8988T (cell line): Measurements from ENCODE around the gene FOXF1.
A peak's percentile ranks its signal among the peaks of the same experiment; 100 is the strongest.

Source experiments
- DNase-seq: peaks from one replicate; pipeline ENCODE4 v3.0.0; 2011

The FOXF1 gene

DNA sequence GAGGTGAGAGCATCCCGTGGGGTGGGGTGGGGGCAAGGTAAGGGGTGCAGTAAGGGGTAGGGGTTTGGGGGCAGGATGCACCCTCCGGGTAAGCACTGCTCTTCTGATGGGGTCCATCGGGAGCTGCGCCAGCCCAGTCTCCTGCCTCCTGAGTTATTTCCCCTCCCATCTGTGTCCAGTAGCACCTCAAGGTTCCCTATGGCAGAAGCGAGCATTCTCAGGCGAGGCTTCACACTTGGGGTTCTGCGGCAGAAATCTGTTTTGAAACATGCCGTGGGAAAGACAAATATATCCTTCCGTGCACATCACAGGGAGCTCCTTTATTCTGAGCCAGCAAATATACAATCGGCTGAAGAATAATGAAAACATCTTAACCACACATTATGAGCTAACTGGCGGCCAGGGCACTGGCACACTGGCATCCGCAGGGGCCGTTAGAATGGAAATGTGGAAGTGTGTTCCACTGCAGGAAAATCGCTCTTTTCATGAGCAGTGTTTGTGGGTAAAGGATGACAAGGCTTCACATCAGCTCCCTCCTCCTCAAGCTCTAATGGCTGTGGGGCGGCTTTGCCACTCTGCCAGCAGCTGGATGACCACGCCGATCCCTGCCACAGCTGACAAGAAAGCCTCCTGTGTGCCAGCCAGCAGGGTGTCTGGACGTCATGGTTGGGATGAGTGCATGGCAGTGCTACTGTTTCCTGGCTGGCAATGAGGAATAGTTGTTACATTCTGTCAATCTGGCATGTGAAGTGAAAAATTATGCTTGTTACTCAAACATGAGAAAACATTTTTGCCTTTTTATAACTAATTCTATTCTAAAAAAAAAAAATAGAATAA, 24.7 kb downstream of the FOXF1 start:
- no peak for DNase-seq

DNA sequence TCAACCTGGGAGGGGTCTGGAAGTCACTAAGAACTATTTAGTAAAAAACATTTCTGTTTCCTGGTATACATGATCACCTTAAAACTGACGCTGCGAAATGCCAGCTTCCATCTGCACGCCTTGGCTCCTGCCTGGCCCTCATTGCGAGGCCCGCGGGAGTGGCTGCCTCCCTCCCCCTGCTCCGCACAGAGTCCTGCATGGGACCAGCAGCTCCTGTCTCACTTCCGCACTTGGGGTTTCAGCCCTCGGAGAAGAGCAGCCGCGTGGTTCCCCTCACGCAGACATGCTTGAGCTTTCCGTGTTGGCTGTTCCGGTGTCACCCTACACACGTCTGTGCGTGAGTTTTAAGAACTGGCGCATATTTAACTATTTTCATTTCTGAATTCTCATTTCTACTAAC, 26.3 kb downstream of the FOXF1 start:
- no peak for DNase-seq

DNA sequence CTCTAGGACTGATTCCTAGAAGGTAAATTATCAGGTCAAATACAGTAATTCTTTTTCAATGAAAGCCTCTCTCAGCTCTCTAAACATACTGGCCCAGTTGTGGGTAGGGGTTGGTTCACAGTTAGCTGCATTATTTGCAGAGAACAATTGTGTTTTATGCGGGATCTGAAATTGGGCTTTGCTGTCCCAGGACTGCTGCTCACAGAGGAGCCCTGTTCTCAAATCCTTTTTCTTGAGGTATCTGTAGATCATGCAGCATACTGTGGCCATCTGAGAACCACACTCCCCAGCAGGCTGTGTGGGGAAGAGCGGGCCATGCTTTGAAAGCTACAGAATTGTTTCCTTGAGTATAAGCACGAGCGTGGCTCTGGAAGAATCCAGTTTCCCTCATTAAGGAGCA, 27.2 kb downstream of the FOXF1 start:
- no peak for DNase-seq

DNA sequence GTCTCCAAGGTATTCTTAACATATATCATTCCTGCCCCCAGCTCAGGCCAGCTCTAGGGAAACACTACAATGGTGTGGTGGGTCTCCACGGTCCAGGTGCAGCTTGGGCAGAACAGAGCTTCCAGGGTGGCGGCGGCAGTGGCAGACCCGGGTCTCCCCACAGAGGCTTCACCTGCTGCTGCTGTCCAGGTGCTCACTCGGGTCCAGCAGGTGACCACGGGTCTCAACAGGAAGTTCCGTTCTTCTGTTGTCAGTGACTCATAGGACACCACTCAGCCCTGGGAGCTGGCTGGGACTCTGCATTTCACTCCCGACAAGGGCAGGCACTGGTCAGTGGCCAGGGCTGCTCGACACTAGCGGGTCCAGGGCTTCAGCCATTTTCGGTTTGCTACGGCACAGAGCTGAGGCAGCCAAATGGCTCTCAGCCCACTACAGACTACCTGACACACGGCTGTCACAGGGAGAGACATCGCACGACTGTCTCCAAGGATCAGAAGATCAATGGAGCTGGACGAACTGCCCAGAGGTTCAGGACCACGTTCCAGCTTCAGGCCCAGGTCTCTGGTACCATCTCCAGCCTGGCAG, 28.0 kb downstream of the FOXF1 start:
- DNase-seq = no peak

DNA sequence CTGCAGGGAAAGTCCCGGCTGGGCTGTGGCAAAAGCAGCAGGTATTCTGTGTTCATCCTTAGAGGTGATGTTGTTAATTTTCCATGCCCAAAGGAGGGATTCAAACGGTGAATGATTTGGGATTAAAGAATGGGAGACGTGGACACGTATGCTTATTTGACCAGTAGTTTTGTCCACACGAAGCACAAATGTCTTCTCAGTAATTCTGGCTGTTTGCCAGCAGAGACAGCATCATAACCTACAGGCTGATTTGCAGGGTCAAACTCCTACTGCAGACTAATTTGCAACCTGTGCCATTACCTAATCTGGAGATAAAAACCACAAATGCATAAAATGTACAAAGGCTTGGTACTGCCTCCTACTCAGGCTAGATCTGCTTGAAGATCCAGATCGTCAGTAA, 30.6 kb downstream of the FOXF1 start:
- no peak for DNase-seq

DNA sequence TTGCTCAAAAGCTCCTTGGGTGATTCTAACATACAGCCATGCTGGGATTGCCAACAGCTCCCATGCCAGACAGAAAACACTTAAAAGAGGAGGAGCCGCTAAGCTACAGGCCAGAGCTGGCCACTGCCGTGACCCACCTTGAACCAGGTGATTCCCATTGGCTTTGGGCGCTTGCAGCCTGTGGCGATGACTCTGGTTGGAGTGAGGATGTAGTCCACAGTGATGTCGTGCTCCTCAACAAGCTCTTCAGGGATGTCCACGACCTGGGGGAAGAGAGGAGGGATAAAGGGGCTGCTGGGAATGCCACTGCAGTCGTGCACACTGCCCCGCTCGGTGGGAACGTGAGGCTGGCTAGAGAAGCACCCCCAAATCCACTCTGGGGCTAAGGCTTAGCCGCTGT, 31.2 kb downstream of the FOXF1 start:
- no peak for DNase-seq

DNA sequence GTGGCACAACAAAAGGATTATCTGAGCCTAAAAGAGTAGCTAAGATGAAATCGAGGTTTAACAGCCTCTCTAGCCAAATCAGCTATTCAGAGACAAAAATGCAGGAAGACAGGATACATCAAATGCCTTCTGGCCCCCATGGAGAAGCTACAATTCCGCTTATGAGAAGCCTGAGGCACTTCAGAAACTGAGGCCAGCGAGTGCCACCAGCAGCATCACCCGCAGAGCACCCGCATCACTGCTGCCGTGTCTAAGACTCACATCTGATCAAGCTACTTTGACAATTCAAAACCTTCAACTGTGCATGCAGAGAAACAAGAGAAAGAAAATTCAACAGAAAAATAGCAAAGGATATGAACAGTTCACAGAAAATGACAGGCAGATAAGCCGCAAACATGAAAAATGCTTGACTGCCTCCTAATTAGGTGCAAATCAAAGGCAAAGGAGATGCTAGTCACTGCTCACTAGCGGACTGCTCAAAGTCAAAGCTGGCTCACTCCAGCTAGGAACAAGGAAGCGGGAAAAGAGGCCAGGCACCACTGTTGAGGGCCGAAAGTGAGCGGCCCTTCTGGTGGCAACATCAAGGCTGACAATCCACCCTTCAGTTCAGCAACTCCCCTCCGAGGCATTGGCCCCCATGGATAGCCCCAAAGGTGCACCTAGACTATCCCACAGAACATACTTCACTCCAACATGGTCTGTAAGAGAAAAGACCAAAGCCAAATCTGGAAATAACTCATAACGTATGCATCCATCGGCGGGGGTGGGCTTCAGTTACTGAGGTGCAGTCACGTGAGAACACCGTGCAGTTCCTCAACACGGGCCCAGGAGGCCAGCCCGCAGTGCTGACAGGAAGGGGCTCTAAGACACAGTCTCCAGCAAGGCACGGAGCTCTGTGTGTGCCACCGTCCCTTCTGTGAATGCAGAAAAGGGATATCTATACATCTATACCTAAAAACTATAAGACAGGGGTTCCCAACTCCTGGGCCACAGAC, 32.7 kb downstream of the FOXF1 start:
- DNase-seq = no peak

DNA sequence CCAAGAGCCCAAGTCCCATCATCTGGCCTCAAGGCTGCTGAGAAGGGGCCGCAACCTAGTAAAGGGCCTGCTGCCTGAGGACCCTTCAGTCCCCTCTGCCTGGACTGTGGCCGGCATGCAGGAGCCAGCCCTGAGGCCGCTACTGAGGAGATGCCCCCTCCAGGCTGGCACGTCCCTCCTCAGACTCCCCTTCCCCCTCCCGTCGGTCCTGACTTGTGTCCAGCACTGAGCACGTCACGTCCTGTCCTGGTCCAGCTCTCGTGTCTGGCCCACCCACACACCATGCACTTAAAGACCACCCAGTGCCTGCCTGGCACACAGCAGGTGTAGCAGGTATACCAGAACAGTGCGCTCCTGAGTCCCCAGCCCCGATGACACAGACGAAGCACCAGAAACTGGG, 35.2 kb downstream of the FOXF1 start:
- no peak for DNase-seq

DNA sequence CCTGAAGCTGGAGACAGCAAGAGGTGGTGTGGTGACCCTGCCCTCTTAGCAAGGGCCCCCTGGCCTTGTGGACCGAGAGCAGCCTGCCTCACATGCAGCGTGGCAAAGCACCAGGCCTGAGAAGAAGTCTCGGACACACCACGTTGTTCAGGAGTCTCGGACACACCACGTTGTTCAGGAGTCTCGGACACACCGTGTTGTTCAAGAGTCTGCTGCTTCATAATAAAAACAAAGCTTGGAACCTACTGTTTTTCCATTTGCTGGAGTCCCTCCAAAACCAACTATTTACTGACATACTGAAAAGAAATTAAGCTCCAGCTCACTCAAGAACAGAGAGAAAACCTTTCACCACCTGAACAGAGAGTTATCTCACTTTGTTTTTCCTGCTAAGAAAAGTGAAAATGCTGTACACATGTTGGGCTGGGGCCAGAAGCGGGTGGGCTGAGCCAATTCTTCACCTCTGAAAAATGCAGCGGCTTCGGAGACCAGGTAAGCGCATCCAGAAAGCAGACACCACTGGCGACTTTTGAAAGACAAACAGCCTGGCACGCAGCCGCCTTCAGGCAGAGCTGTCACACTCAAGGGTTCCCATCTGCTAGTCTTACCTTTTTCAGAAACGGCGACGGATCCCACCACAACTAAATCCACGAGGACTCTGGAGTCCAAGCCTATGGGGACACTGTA, 35.8 kb downstream of the FOXF1 start:
- no peak for DNase-seq

DNA sequence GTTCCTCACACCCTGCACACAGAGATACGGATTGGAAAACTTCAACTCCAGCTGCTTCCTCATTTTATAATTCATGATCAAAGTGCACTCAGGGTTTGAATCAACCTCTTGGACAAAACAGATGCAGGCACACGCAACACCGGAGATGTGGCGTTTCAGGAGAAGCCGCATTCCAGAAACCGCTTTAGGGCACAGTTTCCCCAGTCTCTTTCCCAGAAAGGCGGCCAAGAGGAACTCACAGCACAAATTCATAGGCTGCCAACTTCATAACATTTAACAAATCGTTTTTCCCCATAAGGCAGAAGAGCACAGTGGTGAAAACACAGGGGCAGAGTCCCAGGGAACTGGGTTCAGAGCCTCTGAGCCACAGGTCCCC, 36.3 kb downstream of the FOXF1 start:
- DNase-seq = no peak

DNA sequence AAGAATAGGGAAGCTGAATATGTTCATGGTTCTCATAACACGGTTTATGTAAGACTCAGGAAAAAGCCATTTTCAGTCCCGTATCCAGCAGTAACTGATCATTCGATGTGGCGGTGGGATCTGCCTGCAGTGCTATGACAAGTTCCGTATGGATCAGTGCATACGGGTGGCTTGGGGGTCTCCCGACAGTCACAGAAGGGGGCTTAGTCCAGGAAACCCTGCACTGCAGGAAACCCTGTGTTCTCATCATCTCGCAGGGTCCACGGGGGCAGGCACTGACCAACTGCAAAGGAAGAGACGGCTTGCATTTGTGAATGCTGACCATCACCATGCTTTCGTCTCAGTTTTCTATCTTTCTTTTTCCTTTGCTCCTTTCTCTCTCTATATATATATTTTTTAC, 37.0 kb downstream of the FOXF1 start:
- no peak for DNase-seq

DNA sequence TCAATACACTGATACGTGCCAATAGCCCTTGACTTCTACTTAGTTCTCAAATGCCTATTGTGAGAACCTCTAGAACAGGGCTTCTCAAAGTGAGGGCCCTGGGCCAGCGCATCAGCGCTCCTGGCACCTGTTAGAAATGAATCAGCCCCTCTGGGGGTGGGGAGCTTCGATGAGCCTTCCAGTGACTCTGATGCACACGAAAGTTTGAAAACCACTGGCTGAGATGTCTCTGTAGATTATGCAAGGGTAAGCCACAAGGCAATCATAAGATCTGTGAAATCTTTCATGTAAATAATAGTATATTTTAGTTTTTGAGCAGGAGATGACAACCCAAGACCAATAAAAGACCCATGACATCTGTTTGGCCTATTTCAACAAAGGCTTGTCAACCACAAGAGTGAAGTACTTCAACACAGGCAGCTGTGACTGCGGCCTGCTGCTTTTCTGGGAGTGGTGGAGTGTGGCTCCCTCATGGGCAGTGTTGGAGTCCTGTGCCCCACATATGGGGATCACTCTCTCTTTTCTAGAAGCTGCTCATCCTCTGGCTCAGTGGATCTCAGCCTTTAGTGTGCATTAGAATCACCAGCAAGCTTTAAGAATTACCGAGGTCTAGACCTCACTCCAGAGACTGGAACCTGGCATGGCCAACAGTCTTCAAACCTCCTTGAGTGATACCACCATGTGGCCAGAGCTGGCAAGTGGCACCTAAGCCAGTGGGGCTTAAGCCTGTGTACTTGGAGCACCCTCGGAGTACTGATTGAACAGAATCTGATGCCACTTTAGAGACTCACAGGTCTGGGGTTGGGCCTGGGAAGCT, 39.0 kb downstream of the FOXF1 start:
- no peak for DNase-seq

DNA sequence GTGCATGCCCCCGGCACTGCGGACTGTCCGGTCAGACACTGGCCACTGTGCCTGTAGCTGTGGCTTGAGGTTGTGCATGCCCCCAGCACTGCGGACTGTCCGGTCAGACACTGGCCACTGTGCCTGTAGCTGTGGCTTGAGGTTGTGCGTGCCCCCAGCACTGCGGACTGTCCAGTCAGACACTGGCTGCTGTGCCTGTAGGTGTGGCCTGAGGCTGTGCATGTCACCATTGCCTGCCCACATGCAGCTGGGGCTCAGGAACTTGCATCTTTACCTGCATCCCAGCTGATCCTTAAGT, 39.5 kb downstream of the FOXF1 start:
- DNase-seq = no peak

DNA sequence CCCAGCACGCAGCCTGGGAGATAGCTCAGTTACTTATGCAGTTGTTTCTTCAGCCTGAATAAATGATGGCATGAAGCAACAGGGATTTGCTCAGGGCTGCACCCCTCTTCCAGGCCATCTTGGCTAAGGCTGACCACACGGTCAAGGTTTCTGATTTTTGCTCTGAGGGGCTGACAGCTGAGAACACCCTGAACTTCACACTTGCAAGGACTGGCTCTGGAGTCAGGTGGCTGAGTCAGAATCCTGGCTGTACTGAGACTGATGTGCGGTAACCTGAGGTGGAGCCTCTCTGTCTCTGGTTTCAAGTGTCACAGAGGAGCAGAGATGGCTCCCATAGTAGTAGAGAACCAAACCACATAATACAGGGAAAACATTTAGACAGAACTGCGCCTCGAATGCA, 40.0 kb downstream of the FOXF1 start:
- no peak for DNase-seq

DNA sequence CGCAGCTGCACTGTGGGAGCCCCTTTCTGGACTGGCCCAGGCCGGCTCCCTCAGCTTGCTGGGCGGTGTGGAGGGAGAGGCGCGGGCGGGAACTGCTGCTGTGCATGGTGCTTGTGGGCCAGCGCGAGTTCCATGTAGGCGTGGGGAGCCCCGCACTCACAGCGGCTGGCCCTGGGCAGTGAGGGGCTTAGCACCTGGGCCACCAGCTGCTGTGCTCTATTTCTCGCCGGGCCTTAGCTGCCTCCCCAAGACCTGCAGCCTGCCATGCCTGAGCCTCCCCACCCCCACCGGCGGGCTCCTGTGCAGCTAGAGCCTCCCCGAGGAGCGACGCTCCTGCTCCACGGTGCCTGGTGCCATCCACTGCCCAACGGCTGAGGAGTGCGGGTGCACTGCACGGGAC, 43.0 kb downstream of the FOXF1 start:
- no peak for DNase-seq

DNA sequence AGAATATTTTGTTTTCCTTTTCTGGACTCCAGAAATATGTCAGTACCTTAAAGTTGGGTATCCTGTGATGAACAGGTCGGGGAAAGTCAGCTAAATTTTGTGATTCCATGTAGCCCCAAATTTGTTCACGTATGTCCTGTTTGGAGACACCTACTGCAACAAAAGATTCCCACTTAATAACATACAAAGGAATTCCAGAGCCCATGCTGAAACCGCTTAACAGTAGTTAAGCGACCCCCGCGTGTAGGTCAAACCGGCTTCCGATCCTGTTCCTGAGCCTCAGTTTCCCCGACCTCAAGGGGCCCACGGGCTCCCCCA, 44.2 kb downstream of the FOXF1 start:
- no peak for DNase-seq

DNA sequence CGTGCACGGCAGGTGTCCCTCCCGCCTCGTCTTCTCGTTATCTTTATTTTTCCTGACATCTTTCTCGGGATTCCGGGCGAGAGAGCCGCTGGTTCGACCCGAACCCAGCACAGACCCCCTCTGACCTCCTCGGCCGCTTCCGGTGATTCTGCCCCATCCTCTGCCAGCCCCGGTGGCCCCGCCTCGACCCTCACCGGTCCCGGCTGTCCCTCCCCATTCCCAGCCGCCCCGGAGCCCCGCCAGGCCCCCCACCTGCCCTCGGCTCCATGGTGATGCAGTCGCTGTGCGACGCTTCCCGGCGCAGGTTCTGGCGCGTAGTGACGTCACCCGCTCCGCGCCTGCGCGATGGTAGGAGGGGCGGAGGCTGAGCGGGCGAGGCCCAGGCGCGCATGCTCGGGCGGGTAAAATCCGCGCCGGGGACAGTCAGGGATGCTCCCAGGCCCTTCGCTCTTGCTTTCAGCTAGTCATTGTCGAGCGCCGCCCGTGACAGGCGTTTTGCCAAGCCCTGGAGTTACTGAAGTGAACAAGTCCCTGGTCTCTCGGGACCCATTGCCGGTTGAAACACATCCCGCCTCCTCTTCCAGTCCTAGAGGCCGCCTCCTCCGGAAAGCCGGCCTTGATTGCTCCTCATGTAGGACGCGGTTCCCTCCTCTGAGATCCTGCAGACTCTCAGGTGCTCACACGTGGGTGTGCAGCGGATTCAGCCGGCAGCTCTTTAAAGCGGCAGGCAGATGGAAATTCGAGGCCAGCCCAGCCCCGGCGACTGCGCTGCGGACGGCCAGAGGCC, 44.8 kb downstream of the FOXF1 start, which contains the start of gene MTHFSD:
Gene MTHFSD (minus strand): TSS at position 319 of the 787 bp plus-strand sequence. CDS start 51 bp downstream, at position 268.
- peak; percentile 98 for DNase-seq

DNA sequence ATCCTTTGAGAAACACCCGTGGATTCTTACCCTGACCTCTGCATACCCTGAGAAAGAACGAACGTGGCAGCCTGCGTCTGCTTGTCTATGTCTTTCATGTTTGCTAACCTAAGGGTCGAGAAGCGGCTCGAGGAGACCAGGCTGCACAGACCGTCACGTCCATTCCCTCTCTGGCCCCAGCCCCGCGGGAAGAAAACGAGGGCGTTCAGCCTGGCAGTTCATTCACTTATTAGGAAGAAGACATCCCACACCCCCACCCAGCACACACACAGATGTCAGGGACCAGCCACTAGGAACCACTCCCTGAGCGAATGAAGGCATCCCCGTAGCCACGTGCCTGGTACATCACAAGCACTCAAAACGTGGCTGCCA, 45.4 kb downstream of the FOXF1 start:
- no peak for DNase-seq

DNA sequence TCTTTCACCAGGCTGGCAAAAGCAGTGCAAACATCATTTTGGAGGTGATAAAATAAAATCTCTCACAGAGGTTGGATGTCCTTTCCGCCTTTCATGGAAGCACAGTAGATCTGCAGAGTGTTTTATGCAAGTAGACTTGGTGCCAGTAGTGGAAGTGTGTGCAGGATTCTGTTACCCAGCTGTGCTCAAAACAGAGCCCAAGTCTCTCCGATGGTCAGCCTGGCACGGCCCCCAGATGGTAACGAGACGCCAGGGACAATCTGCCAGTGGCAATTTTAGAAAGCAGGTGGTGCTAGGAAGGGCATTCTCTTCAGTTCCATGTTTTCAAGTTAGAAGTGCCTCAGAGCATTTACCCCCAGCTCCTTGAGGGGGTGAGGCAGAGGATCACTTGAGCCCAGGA, 46.2 kb downstream of the FOXF1 start:
- no peak for DNase-seq

DNA sequence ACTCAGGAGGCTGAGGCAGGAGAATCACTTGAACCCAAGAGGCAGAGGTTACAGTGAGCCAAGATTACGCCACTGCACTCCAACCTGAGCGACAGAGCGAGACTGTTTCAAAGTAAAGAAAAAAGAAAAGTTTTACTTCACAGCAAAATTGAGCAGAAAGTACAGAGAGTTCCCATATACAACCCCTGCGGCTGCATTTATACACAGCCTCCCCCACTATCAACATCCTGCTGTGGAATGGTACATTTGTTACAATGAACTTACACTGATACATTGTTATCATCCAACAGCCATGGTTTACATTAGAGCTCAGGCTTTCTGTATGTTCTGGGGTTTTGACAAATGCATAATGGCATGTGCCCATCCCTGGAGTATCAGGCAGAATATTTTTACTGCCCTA, 47.3 kb downstream of the FOXF1 start:
- DNase-seq = no peak

DNA sequence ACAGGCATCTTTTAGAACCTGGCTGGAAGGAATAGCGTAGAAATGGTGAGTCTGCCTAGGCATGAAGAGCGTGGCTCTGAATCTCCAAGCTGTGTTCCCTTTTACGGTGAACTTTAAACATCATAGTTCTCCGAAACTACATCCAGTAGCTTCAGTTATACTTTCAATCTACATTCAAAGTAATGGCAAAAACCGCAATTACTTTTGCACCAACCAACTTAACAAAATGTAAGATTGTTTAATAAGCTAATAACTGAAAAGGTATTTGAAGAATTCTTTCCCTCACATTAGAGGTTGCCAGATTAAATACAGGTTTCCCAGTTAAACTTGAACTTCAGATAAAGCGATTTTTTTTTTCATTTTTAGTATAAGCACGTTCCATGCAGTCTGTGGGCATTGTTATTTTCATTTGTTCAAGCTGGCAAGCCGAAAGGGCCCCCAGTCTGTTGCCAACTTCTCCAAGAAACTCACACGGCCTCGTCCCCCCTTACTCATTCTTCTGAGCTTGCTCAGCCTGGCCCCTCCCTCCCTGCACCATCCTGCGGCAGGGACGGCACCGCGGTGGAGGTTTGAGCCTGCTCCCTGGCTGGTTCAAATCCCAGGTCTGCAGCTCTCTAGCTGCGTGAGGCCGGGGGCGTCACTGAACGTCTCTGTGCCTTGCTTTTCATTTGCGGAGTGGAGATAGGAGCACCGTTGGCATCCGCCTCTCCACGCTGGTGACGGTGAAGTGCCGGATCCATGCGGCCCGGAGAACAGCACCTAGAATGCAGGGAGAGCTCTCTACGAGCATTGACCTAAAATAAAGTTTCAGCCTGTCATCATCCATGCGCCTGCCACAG, 48.2 kb downstream of the FOXF1 start:
- no peak for DNase-seq
